Measurements from ENCODE around the gene CAPZA1.
A peak's percentile ranks its signal among the peaks of the same experiment; 100 is the strongest.

CAPZA1 gene

DNA sequence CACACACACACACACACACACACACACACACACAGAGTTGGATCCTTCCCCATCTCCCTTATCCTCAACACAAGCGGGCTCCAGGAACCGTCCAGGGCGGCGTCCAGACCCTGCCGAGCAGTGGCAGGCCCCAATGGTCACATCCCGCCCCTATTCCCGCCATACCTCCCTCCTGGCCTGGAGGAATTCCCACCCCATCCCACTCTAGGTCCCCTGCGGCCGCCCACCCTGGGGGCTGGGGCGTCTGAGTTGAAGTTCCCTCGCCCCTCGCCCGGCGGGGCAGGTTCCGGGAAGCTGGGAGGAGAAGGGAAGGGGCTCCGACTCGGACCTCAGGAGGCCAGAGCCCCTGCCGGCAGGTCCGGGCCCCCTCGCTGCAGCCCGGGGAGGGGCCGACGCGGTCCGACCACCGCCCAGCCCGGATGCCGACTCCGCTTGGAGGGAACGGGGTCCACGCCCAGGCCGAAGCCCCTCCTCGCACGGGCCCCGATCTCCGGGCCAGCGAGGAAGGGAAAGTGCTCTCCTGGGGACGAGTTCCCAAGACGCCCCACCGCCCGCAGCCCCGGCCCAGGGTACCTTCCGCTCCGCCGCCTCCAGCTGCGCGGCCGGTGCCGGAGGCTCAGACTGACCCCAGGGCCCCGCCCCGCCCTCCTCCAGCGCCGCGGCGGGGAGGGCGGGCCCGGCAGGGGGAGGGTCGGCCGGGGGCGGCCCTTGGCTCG, 87.0 kb downstream of the CAPZA1 start, which contains the start of gene RHOC (continued):
- TF ChIP-seq, protein P1, sequence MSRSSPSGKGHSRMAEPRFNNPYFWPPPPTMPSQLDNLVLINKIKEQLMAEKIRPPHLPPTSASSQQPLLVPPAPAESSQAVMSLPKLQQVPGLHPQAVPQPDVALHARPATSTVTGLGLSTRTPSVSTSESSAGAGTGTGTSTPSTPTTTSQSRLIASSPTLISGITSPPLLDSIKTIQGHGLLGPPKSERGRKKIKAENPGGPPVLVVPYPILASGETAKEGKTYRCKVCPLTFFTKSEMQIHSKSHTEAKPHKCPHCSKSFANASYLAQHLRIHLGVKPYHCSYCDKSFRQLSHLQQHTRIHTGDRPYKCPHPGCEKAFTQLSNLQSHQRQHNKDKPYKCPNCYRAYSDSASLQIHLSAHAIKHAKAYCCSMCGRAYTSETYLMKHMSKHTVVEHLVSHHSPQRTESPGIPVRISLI (tag by site-specific recombination; IDR thresholded peaks at IDR 0.05): no peak
- TF ChIP-seq, protein P2, sequence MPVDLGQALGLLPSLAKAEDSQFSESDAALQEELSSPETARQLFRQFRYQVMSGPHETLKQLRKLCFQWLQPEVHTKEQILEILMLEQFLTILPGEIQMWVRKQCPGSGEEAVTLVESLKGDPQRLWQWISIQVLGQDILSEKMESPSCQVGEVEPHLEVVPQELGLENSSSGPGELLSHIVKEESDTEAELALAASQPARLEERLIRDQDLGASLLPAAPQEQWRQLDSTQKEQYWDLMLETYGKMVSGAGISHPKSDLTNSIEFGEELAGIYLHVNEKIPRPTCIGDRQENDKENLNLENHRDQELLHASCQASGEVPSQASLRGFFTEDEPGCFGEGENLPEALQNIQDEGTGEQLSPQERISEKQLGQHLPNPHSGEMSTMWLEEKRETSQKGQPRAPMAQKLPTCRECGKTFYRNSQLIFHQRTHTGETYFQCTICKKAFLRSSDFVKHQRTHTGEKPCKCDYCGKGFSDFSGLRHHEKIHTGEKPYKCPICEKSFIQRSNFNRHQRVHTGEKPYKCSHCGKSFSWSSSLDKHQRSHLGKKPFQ (tag by site-specific recombination; IDR thresholded peaks at IDR 0.05): no peak
- no peak; the same call in none of the 2 replicates for TF ChIP-seq IKZF3 (tag by site-specific recombination; IDR thresholded peaks at IDR 0.05)
- no peak for TF ChIP-seq OVOL3 (tag by site-specific recombination; IDR thresholded peaks at IDR 0.05)
- TF ChIP-seq ZNF341 (tag by site-specific recombination; IDR thresholded peaks at IDR 0.05; ENCODE audit: low read depth): 0 out of 2 replicates have a peak, but pooled peaks have one; percentile 8
- TF ChIP-seq, protein P3, sequence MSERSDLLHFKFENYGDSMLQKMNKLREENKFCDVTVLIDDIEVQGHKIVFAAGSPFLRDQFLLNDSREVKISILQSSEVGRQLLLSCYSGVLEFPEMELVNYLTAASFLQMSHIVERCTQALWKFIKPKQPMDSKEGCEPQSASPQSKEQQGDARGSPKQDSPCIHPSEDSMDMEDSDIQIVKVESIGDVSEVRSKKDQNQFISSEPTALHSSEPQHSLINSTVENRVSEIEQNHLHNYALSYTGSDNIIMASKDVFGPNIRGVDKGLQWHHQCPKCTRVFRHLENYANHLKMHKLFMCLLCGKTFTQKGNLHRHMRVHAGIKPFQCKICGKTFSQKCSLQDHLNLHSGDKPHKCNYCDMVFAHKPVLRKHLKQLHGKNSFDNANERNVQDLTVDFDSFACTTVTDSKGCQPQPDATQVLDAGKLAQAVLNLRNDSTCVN (tag by site-specific recombination; optimal IDR thresholded peaks at IDR 0.05): peak; percentile 9
- TF ChIP-seq, protein P4, sequence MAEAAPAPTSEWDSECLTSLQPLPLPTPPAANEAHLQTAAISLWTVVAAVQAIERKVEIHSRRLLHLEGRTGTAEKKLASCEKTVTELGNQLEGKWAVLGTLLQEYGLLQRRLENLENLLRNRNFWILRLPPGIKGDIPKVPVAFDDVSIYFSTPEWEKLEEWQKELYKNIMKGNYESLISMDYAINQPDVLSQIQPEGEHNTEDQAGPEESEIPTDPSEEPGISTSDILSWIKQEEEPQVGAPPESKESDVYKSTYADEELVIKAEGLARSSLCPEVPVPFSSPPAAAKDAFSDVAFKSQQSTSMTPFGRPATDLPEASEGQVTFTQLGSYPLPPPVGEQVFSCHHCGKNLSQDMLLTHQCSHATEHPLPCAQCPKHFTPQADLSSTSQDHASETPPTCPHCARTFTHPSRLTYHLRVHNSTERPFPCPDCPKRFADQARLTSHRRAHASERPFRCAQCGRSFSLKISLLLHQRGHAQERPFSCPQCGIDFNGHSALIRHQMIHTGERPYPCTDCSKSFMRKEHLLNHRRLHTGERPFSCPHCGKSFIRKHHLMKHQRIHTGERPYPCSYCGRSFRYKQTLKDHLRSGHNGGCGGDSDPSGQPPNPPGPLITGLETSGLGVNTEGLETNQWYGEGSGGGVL (tag by site-specific recombination; IDR thresholded peaks at IDR 0.05): peak; percentile 74
- peak; percentile 56 for TF ChIP-seq ZFHX2 (tag by site-specific recombination; conservative IDR thresholded peaks at IDR 0.05)
- TF ChIP-seq ZNF24 (tag by site-specific recombination; IDR thresholded peaks at IDR 0.05): no peak
- peak; percentile 9; the same call in 1 of the 2 replicates for TF ChIP-seq SP7 (tag by site-specific recombination; IDR thresholded peaks at IDR 0.05)
- TF ChIP-seq SP2 (tag by site-specific recombination; IDR thresholded peaks at IDR 0.05): peak; percentile 84
- peak; percentile 71 for TF ChIP-seq ZNF366 (tag by site-specific recombination; conservative IDR thresholded peaks at IDR 0.05)
- TF ChIP-seq ZBTB11 (tag by site-specific recombination; conservative IDR thresholded peaks at IDR 0.05; ENCODE audit: low read depth): peak; percentile 67; the same call in 1 of the 2 replicates
- TF ChIP-seq KLF17 (tag by site-specific recombination; IDR thresholded peaks at IDR 0.05): 0 out of 2 replicates have a peak, but pooled peaks have one; percentile 16
- peak; percentile 74 for TF ChIP-seq PATZ1 (tag by site-specific recombination; IDR thresholded peaks at IDR 0.05)
- TF ChIP-seq ZNF121 (tag by site-specific recombination; IDR thresholded peaks at IDR 0.05): peak; percentile 9; the same call in 1 of the 2 replicates
- 0 out of 2 replicates have a peak, but pooled peaks have one; percentile 31 for TF ChIP-seq ZNF645 (tag by site-specific recombination; IDR thresholded peaks at IDR 0.05)
- TF ChIP-seq REST (tag by site-specific recombination; IDR thresholded peaks at IDR 0.05): 0 out of 2 replicates have a peak, but pooled peaks have one; percentile 17
- TF ChIP-seq ZIC2 (tag by site-specific recombination; IDR thresholded peaks at IDR 0.05): peak; percentile 93
- TF ChIP-seq ZNF600 (tag by site-specific recombination; IDR thresholded peaks at IDR 0.05): peak; percentile 80

Data from HEK293 (cell line).